Stimulated activated CD4-positive, alpha-beta T cell treated with anti-CD3 and anti-CD28 coated beads, TNF-alpha, amount 100 ng/mL, for 24 hours (primary cell): Measurements from ENCODE around the gene TRPV4.

ENCODE experiments used
- DNase-seq, 3 experiments: peaks; one replicate each; pipeline ENCODE4 v3.0.0-alpha.2; 2020; ENCODE audit warnings: low read depth in 3 of 3

Gene TRPV4

GRCh38 chr12:109739747-109740693 is 93.2 kb downstream of the TRPV4 start:
- no peak for DNase-seq

DNA sequence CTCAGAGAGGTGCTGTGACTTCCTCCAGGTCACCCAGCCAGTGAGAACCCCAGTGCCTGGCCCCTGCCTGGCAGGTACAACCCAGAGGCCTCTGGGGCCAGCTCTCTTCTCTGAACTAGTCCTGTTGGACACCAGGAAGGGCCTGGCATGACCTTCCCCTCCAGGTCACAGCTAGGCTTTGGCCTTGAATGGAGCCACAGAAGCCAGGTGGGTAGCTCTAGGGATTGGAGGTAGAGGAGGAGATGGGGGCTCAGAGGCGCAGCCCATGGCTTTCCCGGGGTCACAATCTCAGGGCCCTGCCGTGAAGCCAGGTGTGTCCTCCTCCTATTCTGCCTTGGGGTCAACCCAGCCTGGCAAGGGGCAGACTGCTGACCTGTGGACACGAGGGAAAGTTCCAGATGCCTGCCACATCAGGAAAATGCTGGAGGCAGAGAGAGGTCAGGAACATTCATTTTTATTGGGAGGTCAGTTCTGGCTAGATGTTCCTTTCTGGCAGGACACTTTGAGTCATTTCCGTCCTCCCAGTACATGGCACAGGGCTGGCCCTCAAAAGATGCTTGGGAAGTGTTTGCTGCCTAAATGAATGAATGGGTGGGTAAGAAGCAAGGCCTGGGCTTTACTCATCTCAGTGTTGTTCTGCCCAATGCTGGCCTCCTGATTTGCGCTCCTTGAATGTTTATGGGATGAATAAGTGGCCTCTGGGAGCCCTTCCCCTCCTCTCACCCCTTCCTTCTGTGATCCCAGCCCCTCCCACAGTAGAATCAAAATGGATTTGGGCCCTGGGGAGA is 94.1 kb downstream of the TRPV4 start:
- DNase-seq, result no peak

DNA sequence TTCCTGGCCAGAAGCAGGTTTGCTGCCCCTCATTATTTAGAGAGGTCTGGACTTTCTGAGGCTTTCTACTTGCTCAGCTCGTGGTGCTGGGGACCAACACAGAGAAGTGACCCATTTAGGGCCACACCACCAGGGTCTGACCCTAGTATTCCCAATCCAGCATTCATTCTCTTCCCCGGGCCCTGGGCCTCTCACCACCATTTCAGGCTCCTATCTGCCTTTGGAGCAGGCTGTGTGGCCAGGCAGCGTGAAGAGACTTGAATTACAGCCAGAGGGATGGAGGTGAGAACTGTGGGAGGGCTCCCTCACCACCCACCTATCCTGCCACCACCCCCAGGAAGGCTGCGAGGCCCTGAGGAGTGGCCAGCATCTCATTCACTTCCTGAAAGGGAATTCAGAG is 95.0 kb downstream of the TRPV4 start:
- DNase-seq, result no peak

DNA sequence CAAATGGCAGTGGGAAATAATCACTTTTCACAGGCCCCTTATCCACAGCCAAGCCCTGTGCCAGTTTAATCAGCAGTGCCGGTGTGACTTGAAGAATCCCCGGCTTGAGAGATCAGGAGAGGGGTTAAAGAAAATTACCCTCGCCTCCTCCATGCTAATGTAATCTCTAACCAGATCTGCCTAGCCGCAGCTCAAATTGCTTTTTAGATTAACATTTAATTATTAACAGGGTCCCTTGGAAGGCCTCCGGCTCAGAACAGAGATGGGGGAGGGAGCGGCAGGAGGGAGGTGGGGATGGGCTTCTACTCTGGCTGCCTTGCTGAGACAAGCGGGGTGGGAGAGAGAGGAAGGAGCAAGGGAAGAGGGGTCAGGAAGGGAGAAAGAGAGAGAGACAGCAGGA is 95.6 kb downstream of the TRPV4 start:
- no peak for DNase-seq

DNA sequence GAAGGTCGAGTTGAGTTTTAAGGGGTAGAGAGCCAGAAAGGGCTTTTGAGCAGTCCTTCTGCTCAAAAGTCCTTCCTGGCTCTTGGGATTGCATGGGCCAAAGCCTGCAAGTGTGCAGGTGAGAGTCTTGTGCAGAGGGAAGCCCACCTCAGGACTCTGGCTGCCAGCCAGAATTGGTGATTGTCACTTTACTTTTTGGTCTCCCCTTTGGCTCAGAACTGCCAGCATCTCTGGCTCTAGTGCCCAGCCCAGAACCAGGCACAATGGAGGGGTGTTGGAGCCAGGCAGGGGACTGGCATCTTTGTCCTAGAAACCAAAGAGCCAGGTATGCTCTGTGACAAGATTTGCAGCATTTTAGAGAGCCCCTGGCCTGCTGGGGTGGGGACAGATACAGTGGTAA is 96.1 kb downstream of the TRPV4 start:
- DNase-seq, result no peak

GRCh38 chr12:109736552-109737108 is 96.6 kb downstream of the TRPV4 start:
- DNase-seq, result no peak

DNA sequence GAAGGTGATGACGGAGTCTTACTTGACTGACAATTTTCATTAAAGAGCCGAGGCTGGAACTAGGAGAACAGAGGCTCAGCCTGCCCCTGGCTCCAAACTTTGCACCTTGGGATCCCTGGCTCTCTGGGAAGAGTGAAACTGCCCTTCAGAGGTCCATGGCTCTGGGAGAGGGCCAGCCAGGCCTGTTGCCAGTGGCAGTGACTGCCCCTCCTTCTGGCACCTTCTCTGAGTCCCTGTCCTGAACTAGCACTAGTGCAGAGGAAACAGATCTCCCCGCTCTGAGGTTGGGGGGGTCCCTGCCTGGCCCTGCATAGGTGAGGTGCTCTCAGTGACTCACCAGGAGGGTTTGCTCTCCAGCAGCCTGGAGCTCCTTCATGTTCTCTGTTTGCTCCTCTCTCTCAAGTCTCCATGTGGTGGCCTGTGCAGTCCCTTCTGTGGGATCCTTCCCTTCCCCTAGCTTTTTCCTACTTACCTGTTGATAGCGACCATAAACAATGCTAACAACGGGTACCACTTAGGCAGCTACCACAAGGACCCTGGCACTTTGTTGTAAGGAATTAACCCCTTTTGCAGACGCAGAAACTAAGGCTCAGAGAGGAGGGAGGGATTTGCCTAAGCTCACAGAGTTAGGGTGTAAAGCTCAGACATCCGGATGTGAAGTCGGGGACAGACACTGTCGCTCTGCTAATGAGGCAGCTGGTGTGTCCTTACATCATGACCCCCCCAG is 97.2 kb downstream of the TRPV4 start:
- DNase-seq, result no peak

GRCh38 chr12:109735051-109735521 is 98.1 kb downstream of the TRPV4 start:
- no peak for DNase-seq

DNA sequence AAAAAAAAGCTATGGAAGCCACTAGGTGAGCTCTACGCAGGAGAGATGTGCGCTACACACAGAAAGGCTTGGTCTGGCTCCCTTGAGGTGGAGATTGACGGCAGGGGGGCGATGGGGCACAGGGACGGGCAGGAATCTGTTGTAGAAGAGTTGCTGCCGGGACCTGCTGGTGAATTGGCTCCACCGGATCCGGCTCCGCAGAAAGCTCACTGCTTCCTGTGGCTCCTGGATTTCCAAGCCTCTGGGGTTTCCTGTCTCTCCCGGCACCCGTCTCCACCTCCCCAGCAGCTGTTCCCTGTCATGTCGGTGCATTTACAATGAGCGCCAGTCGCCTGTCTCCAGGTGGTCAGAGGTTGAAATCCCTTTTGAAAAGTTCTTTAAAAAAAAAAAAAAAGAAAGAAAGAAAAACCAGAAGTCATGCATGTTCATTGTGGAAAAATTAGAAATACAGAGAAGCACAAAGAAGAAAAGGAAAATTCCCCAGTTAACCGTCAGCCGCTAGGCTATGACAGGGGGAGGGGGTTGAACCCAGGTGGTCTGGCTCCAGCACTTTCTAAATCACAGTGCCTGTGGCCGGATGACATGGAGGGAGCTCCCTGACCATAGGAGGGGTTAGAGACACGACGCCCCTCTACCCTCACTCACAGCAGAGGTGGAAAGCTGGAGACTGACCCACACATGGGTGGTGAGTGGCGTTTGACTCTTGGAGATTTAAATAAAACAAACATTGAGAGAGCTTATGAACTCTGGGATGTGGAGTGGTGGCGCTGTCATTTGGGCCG is 98.8 kb downstream of the TRPV4 start:
- DNase-seq, result no peak
